T-helper 1 cell treated with Interleukin-12 subunit alpha and Interleukin-12 subunit beta and Interleukin-4 antibody, amounts not matched to agents 30 ng/mL and 1 ng/mL, for 36 hours (primary cell): ENCODE results near the gene LAMTOR2. TPM values are rescaled to one million over a fixed set of nuclear protein-coding genes. Genes with fewer than 3 reads are reported as not detected.

Experiments
- intact Hi-C: fragments of 100-400 bp; cut with micrococcal nuclease; formaldehyde crosslinking; loops from one replicate; pipeline ENCODE4 v1.15.1; 2024
- total RNA-seq: library from RNA; stranded (reverse); gene quantifications from 2 replicates; pipeline ENCODE4 v1.2.3, GENCODE V29; 2022

Gene LAMTOR2
- total RNA-seq, 1 donor from 2014 or later = 62.0 TPM

GRCh38 chr1:156096640-156097391 is 42.2 kb downstream of the LAMTOR2 start:
- intact Hi-C loops = loop anchor here (1.0 kb wide), 5 partner anchors 9 to 128 kb away; partner anchors contain the start of gene LMNA

GRCh38 chr1:156097499-156098178 is 43.1 kb downstream of the LAMTOR2 start:
- intact Hi-C loops = loop anchor here (1.0 kb wide), 4 partner anchors 9 to 128 kb away; partner anchors contain the start of gene LMNA

- intact Hi-C loops = no loop called here
Observed at GRCh38 chr1:156098784-156099183, 44.2 kb downstream of the LAMTOR2 start.

GRCh38 chr1:156099282-156099681 is 44.7 kb downstream of the LAMTOR2 start:
- intact Hi-C loops = no loop called here

GRCh38 chr1:156100205-156100995 is 45.8 kb downstream of the LAMTOR2 start:
- intact Hi-C loops = no loop called here

GRCh38 chr1:156101880-156102279 is 47.3 kb downstream of the LAMTOR2 start:
- intact Hi-C loops = no loop called here

- intact Hi-C loops = no loop called here
Observed at GRCh38 chr1:156102633-156103511, 48.3 kb downstream of the LAMTOR2 start.

GRCh38 chr1:156103521-156103947 is 49.0 kb downstream of the LAMTOR2 start:
- intact Hi-C loops = no loop called here

- intact Hi-C loops = no loop called here
Observed at GRCh38 chr1:156104065-156104810, 49.7 kb downstream of the LAMTOR2 start.

- intact Hi-C loops = no loop called here
Observed at GRCh38 chr1:156104861-156105832, 50.6 kb downstream of the LAMTOR2 start.

- intact Hi-C loops = loop anchor here (1.0 kb wide), 3 partner anchors 7 to 20 kb away; partner anchors contain the start of gene LMNA
Observed at GRCh38 chr1:156106624-156107488, 52.3 kb downstream of the LAMTOR2 start.

GRCh38 chr1:156108057-156108456 is 53.5 kb downstream of the LAMTOR2 start:
- intact Hi-C loops = no loop called here

Other genes with a start within 250 kb of the LAMTOR2 start
- gene GON4L, start 197.6 kb upstream of the LAMTOR2 start, total RNA-seq = 85.8 and 90.6 TPM in 2 replicates
- 38.3 and 38.8 TPM in 2 replicates for gene SYT11, start 195.2 kb upstream of the LAMTOR2 start, total RNA-seq
- 27.5 and 33.1 TPM in 2 replicates for gene RIT1, start 143.4 kb upstream of the LAMTOR2 start, total RNA-seq
- 67.8 and 70.6 TPM in 2 replicates for gene KHDC4, start 120.4 kb upstream of the LAMTOR2 start, total RNA-seq
- gene RXFP4, start 113.1 kb upstream of the LAMTOR2 start, total RNA-seq = not detected in 2 replicates
- 181 and 188 TPM in 2 replicates for gene ARHGEF2, start 76.2 kb upstream of the LAMTOR2 start, total RNA-seq
- gene SSR2, start 33.8 kb upstream of the LAMTOR2 start, total RNA-seq = 278 and 281 TPM in 2 replicates
- 39.0 and 40.6 TPM in 2 replicates for gene UBQLN4, start 984 bp upstream of the LAMTOR2 start, total RNA-seq
- gene RAB25, start 6.4 kb downstream of the LAMTOR2 start, total RNA-seq = 0.56 TPM in 1 of 2 replicates, not detected in the other
- 0.07 TPM in 1 of 2 replicates, not detected in the other for gene MEX3A, start 27.7 kb downstream of the LAMTOR2 start, total RNA-seq
- 32.7 and 33.3 TPM in 2 replicates for gene LMNA, start 59.9 kb downstream of the LAMTOR2 start, total RNA-seq
- gene SEMA4A, start 98.8 kb downstream of the LAMTOR2 start, total RNA-seq = 4.6 and 5.1 TPM in 2 replicates
- gene SLC25A44, start 139.3 kb downstream of the LAMTOR2 start, total RNA-seq = 41.9 and 46.5 TPM in 2 replicates
- 83.8 and 87.8 TPM in 2 replicates for gene PMF1, start 158.2 kb downstream of the LAMTOR2 start, total RNA-seq
- gene BGLAP, start 187.4 kb downstream of the LAMTOR2 start, total RNA-seq = 1.6 and 1.9 TPM in 2 replicates
- gene PAQR6, start 193.3 kb downstream of the LAMTOR2 start, total RNA-seq = 5.7 and 8.3 TPM in 2 replicates
- 70.6 and 71.5 TPM in 2 replicates for gene SMG5, start 228.0 kb downstream of the LAMTOR2 start, total RNA-seq
- gene TMEM79, start 229.5 kb downstream of the LAMTOR2 start, total RNA-seq = 8.4 and 8.5 TPM in 2 replicates
- gene GLMP, start 240.9 kb downstream of the LAMTOR2 start, total RNA-seq = 37.5 and 45.2 TPM in 2 replicates
- gene VHLL, start 244.5 kb downstream of the LAMTOR2 start, total RNA-seq = not detected in 2 replicates